ENCODE data around the gene CCDC60. TPM values are rescaled to one million over a fixed set of nuclear protein-coding genes. Genes with fewer than 3 reads are reported as not detected.

Gene CCDC60
- polyA plus RNA-seq, 3 donors: not detected

DNA sequence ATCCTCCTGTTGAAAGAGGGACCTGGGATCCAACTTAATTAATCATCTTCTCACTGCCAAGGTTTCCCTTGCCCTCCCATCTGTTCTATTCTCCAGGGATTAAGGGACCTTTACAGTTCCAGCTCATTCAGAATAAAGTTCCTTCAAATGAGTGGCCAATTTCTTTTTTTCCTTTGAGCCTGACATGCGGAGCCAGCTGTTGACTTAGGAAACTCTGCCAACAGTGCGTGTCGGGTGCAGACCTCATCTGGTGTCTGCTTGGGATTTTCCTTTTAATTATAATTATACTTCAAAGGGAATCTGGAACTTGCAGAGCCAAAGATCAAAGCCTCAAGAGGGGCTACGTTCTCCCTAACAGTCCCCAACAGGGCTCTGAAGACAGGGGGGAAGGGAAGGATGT is 64.8 kb downstream of the CCDC60 start:
- H3K4me1 ChIP-seq (ENCODE audit: control insufficient read depth in 1 of 2, insufficient read depth in 2 of 2, low read length in 2 of 2): no peaks in the 10 kb centered on the region
- H3K4me1 Mint-ChIP-seq: no peaks in the 10 kb centered on the region
- H3K9me3 Mint-ChIP-seq: peaks cover 0 to 21% (median 9%) of the 10 kb centered on the region in 7 donors
- no peak for DNase-seq
- H3K9ac ChIP-seq (ENCODE audit: insufficient read depth, low read length, poor library complexity, severe bottlenecking): no peak overlapping the region
- H2AFZ ChIP-seq (ENCODE audit: insufficient read depth, low read depth, low read length, poor library complexity, severe bottlenecking): no peak overlapping the region
- H3K27me3 Mint-ChIP-seq (ENCODE audit: low read depth in 3 of 3): peaks cover 2 to 3% (median 3%) of the 10 kb centered on the region in 3 donors
- no peak overlapping the region for H3K4me2 ChIP-seq (replicated peaks; ENCODE audit: extremely low read depth, low read length, poor library complexity, severe bottlenecking)
- peaks cover 0 to 7% of the 10 kb centered on the region in 2 donors for H3K9me3 ChIP-seq (replicated peaks in 1 of 2; ENCODE audit: control insufficient read depth in 1 of 2, insufficient read depth in 1 of 2, low read length in 2 of 2)
- TF ChIP-seq, protein P1, sequence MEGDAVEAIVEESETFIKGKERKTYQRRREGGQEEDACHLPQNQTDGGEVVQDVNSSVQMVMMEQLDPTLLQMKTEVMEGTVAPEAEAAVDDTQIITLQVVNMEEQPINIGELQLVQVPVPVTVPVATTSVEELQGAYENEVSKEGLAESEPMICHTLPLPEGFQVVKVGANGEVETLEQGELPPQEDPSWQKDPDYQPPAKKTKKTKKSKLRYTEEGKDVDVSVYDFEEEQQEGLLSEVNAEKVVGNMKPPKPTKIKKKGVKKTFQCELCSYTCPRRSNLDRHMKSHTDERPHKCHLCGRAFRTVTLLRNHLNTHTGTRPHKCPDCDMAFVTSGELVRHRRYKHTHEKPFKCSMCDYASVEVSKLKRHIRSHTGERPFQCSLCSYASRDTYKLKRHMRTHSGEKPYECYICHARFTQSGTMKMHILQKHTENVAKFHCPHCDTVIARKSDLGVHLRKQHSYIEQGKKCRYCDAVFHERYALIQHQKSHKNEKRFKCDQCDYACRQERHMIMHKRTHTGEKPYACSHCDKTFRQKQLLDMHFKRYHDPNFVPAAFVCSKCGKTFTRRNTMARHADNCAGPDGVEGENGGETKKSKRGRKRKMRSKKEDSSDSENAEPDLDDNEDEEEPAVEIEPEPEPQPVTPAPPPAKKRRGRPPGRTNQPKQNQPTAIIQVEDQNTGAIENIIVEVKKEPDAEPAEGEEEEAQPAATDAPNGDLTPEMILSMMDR (IDR thresholded peaks at IDR 0.05): no peak
- H3K4me3 Mint-ChIP-seq: no peak overlapping the region
- no peaks in the 10 kb centered on the region for H3K27me3 ChIP-seq (ENCODE audit: control insufficient read depth in 2 of 2, insufficient read depth in 2 of 2, low read length in 2 of 2)
- H3K36me3 Mint-ChIP-seq: no peaks in the 10 kb centered on the region
- no CpG with 5 or more reads among the region's 4 CpGs for WGBS (ENCODE audit: insufficient coverage)
- no peak overlapping the region for H3K27ac ChIP-seq (ENCODE audit: low read depth in 1 of 2, low read length in 2 of 2)
- H3K79me2 ChIP-seq (ENCODE audit: insufficient read depth, low read length): no peaks in the 10 kb centered on the region
- H3K27ac Mint-ChIP-seq: no peak overlapping the region
- H3K4me3 ChIP-seq (replicated peaks in 1 of 3; ENCODE audit: low read depth in 2 of 3, low read length in 3 of 3): no peak overlapping the region
- H3K36me3 ChIP-seq (replicated peaks in 1 of 2; ENCODE audit: control insufficient read depth in 1 of 2, insufficient read depth in 2 of 2, low read length in 2 of 2): no peaks in the 10 kb centered on the region
- no peaks in the 10 kb centered on the region for H4K20me1 ChIP-seq (ENCODE audit: insufficient read depth, low read length)
- intact Hi-C loops (cut with micrococcal nuclease): no loop called here

DNA sequence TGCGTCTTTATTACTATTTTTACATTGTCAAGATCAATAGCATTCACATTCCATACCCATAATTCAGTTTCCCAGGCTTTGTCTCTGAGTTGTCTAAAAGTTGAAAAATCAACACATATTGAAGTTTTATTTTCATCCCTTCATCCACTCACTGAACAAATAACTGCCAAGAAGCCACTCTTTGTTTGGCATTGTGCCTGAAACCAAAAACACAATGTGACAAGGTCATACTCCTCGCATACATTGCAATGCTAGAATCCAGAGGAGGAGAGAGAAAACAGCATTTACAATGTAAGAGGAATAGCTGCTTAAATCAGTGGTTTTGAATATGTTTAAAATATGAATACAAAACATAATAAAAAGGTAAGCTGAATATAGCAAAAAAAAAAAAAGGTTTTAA is 71.8 kb downstream of the CCDC60 start:
- TF ChIP-seq, protein P1 (IDR thresholded peaks at IDR 0.05): no peak
- Histone ChIP-seq H3K9ac (ENCODE audit: insufficient read depth, low read length, poor library complexity, severe bottlenecking) (no peak overlapping the region), H3K4me3 (replicated peaks in 1 of 3; ENCODE audit: low read depth in 2 of 3, low read length in 3 of 3) (no peak overlapping the region), H3K9me3 (replicated peaks in 1 of 2; ENCODE audit: control insufficient read depth in 1 of 2, insufficient read depth in 1 of 2, low read length in 2 of 2) (no peaks in the 10 kb centered on the region), H3K36me3 (replicated peaks in 1 of 2; ENCODE audit: control insufficient read depth in 1 of 2, insufficient read depth in 2 of 2, low read length in 2 of 2) (no peaks in the 10 kb centered on the region), H3K4me2 (replicated peaks; ENCODE audit: extremely low read depth, low read length, poor library complexity, severe bottlenecking) (no peak overlapping the region), H2AFZ (ENCODE audit: insufficient read depth, low read depth, low read length, poor library complexity, severe bottlenecking) (no peak overlapping the region), H3K27me3 (ENCODE audit: control insufficient read depth in 2 of 2, insufficient read depth in 2 of 2, low read length in 2 of 2) (no peaks in the 10 kb centered on the region), H4K20me1 (ENCODE audit: insufficient read depth, low read length) (no peaks in the 10 kb centered on the region), H3K27ac (ENCODE audit: low read depth in 1 of 2, low read length in 2 of 2) (no peak overlapping the region), H3K79me2 (ENCODE audit: insufficient read depth, low read length) (no peaks in the 10 kb centered on the region), H3K4me1 (ENCODE audit: control insufficient read depth in 1 of 2, insufficient read depth in 2 of 2, low read length in 2 of 2) (no peaks in the 10 kb centered on the region)
- Mint-ChIP-seq H3K27ac (no peak overlapping the region), H3K9me3 (no peaks in the 10 kb centered on the region), H3K4me1 (no peaks in the 10 kb centered on the region), H3K36me3 (no peaks in the 10 kb centered on the region), H3K4me3 (no peak overlapping the region), H3K27me3 (ENCODE audit: low read depth in 3 of 3) (peaks cover 6 to 9% (median 8%) of the 10 kb centered on the region in 3 donors)
- intact Hi-C loops (cut with micrococcal nuclease): no loop called here
- no CpG with 5 or more reads among the region's 2 CpGs for WGBS (ENCODE audit: insufficient coverage)
- DNase-seq: no peak

Data from CD14-positive monocyte (primary cell).